Fibroblast of the aortic adventitia (primary cell): ENCODE results near the gene P4HA3. TPM values are rescaled to one million over a fixed set of nuclear protein-coding genes. Genes with fewer than 3 reads are reported as not detected.

Experiments
- DNase-seq: peaks from one replicate; pipeline ENCODE4 v3.0.0-alpha.2; 2010; ENCODE audit warnings: low read depth
- H3K4me3 ChIP-seq: 2 replicates; pipeline ENCODE4 v1.5.1; 2011; ENCODE audit warnings: low read depth, mild to moderate bottlenecking, control low read depth, low read length, moderate library complexity
- total RNA-seq: library from RNA; depleted of rRNA; stranded (reverse); fragments of >200 nt; gene quantifications from 2 replicates; pipeline ENCODE4 v1.2.3, GENCODE V29; 2012; ENCODE audit warnings: low replicate concordance
- TF ChIP-seq, protein P1 (sequence below): IDR thresholded peaks from 2 replicates; pipeline ENCODE4 v1.5.1; 2011; ENCODE audit warnings: mild to moderate bottlenecking, low read length, control low read depth, inconsistent platforms; ENCODE audit not compliant: insufficient read depth

P4HA3 gene
- total RNA-seq, 1 donor, result 1.9 TPM

DNA sequence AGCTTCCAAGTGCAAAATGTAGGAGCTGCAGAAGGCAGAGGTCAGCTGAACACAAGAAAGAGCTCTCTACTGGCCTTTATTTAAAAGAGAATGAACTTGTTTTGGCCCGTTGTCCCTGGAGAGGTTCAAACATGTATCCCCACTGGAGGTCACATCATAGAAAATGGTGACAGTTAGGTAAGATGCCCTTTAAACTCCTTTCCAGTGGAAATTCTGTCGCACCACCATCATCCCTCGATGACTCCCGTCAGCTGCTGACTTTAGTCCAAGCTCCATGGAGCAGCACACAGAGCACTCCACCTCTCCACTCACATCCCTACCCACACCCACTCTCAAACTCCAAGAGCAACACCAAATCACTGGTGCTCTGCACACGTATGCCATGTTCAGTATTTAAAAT lies 15.2 kb upstream of the P4HA3 start:
- H3K4me3 ChIP-seq, result no peak overlapping the region
- DNase-seq, result no peak
- TF ChIP-seq, protein P1, sequence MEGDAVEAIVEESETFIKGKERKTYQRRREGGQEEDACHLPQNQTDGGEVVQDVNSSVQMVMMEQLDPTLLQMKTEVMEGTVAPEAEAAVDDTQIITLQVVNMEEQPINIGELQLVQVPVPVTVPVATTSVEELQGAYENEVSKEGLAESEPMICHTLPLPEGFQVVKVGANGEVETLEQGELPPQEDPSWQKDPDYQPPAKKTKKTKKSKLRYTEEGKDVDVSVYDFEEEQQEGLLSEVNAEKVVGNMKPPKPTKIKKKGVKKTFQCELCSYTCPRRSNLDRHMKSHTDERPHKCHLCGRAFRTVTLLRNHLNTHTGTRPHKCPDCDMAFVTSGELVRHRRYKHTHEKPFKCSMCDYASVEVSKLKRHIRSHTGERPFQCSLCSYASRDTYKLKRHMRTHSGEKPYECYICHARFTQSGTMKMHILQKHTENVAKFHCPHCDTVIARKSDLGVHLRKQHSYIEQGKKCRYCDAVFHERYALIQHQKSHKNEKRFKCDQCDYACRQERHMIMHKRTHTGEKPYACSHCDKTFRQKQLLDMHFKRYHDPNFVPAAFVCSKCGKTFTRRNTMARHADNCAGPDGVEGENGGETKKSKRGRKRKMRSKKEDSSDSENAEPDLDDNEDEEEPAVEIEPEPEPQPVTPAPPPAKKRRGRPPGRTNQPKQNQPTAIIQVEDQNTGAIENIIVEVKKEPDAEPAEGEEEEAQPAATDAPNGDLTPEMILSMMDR, result no peak

DNA sequence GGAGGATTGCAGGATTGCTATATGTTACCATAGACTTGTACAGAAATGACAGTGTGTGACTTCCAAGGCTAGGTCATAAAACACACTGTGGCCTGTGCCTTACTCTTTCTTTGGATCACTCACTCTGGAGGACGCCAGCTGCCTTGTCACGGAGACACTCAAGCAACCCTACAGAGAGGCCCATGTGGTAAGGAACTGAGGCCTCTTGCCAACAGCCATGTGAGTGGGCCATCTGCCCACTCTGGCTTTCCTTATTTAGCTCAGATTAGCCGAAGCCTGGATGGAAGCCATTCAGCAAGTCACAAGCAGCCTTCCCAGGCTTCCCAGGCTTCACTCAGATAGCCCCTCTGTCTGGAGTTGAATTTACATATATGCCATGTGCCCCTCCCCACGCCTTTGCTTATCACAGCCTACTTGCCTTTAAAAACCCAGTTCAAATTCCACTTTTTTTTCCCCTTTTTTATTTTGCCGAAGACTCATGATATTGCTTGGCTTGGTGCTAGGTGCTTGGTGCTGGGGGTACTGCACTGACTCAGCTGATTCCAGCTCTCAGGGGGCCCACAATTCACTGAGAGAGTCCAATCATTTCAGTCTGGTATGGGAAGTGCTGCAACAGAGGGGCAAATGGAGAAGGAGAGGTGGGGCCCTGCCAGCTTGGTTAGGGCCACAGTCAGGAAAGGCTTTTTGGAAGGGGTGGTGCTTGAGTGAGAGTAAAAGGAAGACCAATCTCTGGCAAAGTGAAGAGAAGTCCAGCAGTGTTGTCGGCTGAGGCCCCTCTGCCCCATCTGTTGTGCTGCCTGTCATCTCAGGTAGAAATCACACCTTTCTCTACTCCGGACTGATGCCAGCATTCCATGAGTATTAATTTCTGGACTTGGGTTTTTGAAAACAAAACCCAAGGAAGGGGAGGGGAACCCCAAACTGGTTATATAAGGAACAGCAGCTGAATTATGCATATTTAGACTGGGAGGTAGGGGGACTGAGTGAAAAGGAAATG lies 14.5 kb upstream of the P4HA3 start:
- H3K4me3 ChIP-seq, result no peak overlapping the region
- TF ChIP-seq, protein P1, result no peak

DNA sequence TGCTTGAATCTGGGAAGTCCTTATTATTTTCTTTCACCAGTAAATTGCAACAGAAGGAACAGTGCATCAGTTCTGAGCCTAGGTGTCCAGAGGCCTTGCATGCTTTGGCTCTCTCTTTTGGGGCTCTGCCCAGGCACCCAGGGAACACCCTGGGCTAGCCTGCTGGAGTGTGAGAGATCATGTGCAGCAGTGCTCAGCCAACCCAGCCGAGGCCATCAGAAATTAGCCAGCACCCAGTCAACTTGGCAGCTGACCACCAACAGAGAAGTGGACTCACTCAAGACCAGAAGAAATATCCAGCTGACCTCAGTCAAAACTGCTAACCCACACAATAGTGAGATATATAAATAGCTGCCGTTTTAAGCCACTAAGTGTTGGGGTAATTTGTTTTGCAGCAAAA lies 11.2 kb upstream of the P4HA3 start:
- TF ChIP-seq, protein P1, result no peak
- DNase-seq, result peak; percentile 95
- H3K4me3 ChIP-seq, result no peak overlapping the region

More for the DNA sequence above, 14.5 kb upstream of the P4HA3 start:
- peak; percentile 97 for DNase-seq

DNA sequence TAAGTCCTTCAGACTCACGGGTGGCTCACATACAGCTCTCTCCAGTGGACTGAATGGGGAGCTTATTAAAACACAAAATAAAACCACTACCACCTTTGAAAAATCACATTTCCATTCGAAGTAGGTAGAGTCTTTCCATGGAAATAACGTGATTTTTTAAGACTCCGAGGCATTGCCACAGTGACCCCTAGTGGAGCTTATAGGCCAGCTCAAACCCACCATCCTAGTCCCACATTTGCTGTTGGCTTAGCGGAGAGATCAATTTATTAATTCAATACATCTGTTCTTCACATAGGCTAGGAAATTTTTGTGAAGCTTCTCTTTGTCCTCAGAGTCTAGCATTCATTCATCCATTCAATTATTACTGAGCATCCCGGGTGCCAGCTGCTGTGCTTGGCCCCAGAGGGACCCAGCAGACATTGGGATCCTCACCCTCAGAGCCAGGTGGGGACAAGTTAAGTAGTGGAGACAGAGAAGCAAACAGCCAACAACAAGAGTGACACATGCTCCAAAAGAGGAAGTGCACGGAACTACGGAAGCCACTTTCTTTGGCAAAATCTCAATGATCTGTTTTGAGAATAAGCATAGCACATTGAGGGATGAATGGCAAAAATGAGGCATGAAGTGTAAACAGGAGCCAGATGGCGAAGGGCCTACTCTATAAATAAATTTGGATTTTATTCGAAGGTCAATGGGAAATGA lies 10.2 kb upstream of the P4HA3 start:
- TF ChIP-seq, protein P1, result peak; percentile 79
- H3K4me3 ChIP-seq, result no peak overlapping the region
- peak; percentile 80 for DNase-seq

DNA sequence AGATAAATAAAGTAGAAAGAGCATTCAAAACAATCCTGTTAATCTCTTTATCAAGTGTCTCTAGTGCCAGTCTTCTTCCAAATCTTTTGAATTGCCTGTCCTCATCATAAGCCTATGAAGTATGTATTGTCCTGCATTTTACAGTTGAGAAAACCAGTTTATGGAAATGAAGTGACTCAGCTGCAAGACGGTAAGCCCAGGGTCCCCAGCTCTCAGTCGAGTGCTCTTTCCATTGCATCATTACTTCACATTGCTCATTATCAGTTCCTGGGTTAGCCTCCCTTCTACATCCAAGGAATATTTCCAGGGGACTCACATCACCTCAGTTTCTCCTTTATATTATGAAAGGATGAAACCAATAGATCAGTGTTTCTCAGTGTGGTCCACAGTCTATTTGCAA lies 9.1 kb upstream of the P4HA3 start:
- no peak overlapping the region for H3K4me3 ChIP-seq
- peak; percentile 22 for DNase-seq
- TF ChIP-seq, protein P1, result no peak

DNA sequence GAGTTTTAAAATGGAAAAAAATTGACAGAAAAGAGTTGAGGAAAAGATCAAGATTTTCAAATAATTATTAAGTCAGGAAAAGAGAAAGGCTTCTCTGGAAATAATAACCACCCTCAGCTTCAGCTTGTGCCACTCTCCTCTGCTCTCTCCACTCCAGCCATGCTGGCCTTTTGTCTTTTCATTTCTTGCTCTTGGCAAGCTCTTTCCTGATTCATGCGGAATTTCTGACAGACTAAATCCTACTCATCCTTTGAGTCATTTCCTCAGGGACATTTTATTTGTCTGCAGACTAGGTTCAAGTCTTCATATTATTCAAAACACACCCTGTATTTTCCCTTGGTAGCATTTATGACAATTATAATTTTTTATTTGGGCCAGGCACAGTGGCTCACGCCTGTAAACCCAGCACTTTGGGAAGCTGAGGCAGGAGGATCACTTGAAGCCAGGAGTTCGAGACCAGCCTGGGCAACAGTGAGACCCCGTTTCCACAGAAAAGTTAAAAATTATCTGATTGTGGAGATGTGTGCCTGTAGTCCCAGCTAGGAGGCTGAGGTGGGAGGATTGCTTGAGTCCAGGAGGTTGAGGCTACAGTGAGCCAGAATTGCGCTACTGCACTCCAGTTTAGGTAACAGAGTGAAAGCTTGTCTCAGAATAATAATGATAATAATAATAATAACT lies 7.8 kb upstream of the P4HA3 start:
- H3K4me3 ChIP-seq, result no peak overlapping the region
- TF ChIP-seq, protein P1, result no peak
- peak; percentile 93 for DNase-seq
